ENCODE data around the gene SERGEF.
A peak's percentile ranks its signal among the peaks of the same experiment; 100 is the strongest.
"Not testable (repeated sequence)": the region's sequence is repeated elsewhere in the genome, so short reads cannot be mapped to it uniquely, and the experiment has no call there.

The SERGEF gene

GRCh38 chr11:18000128-18000527 lies 12.7 kb downstream of the SERGEF start:
- not testable (repeated sequence) for DNase-seq

- DNase-seq = no peak
These were observed 19.9 kb downstream of the SERGEF start for GRCh38 chr11:17992916-17993315.

GRCh38 chr11:17991783-17992433 lies 20.9 kb downstream of the SERGEF start:
- peak; percentile 28 to 74 (median 49) for DNase-seq

- DNase-seq = peak in 1 of 3 experiments; percentile 54
These were observed 23.5 kb downstream of the SERGEF start for GRCh38 chr11:17989306-17989705.

GRCh38 chr11:17988465-17988864 lies 24.4 kb downstream of the SERGEF start:
- DNase-seq = peak; percentile 62 to 91 (median 74)

- no peak for DNase-seq
These were observed 25.0 kb downstream of the SERGEF start for GRCh38 chr11:17987826-17988225.

GRCh38 chr11:17986711-17987220 lies 26.1 kb downstream of the SERGEF start:
- DNase-seq = no peak

- DNase-seq = no peak
These were observed 26.7 kb downstream of the SERGEF start for GRCh38 chr11:17986007-17986710.

GRCh38 chr11:17985517-17985916 lies 27.3 kb downstream of the SERGEF start:
- DNase-seq = no peak

- no peak for DNase-seq
These were observed 29.3 kb downstream of the SERGEF start for GRCh38 chr11:17983569-17983968.

- DNase-seq = peak; percentile 32 to 70 (median 51)
These were observed 33.0 kb downstream of the SERGEF start for GRCh38 chr11:17979770-17980371.

- DNase-seq = peak; percentile 24 to 61 (median 34)
These were observed 34.1 kb downstream of the SERGEF start for GRCh38 chr11:17978553-17979287.

- DNase-seq = no peak
These were observed 36.2 kb downstream of the SERGEF start for GRCh38 chr11:17976651-17977050.

GRCh38 chr11:17974246-17974645 lies 38.6 kb downstream of the SERGEF start:
- no peak for DNase-seq

- DNase-seq = peak in 2 of 3 experiments; percentile 21 to 31
These were observed 39.9 kb downstream of the SERGEF start for GRCh38 chr11:17972987-17973386.

- no peak for DNase-seq
These were observed 44.6 kb downstream of the SERGEF start for GRCh38 chr11:17968206-17968605.

GRCh38 chr11:17967661-17968060 lies 45.2 kb downstream of the SERGEF start:
- no peak for DNase-seq

- no peak for DNase-seq
These were observed 52.8 kb downstream of the SERGEF start for GRCh38 chr11:17960091-17960490.

- DNase-seq = no peak
These were observed 54.4 kb downstream of the SERGEF start for GRCh38 chr11:17958446-17958845.

- DNase-seq = no peak
These were observed 58.2 kb downstream of the SERGEF start for GRCh38 chr11:17954395-17955252.

- DNase-seq = no peak
These were observed 60.4 kb downstream of the SERGEF start for GRCh38 chr11:17952487-17952886.

All from NCI-H1417 (cell line).